ENCODE results near the gene EIF4B. TPM values are rescaled to one million over a fixed set of nuclear protein-coding genes. Genes with fewer than 3 reads are reported as not detected.
"Not testable (repeated sequence)": the region's sequence is repeated elsewhere in the genome, so short reads cannot be mapped to it uniquely, and the experiment has no call there.

Gene EIF4B
- total and polyA plus RNA-seq, 9 of the 15 experiments (the other 6 are each of a cell fraction or from before 2014, with no cell fraction given), result 138 to 669 (median 552) TPM

GRCh38 chr12:53027014-53027413 lies 20.8 kb downstream of the EIF4B start:
- H3K27ac ChIP-seq (ENCODE audit: extremely low read depth, low read depth, low read length); in situ Hi-C loops (cut with MboI); FAIRE-seq; CTCF ChIA-PET (ENCODE audit: low intra/inter-chr PET ratio); H3K27me3 ChIP-seq (ENCODE audit: control insufficient read depth in 2 of 2, insufficient read depth in 2 of 2, low read length in 2 of 2); ATAC-seq; H3K9ac ChIP-seq (ENCODE audit: insufficient read depth in 1 of 2, low read depth in 2 of 2, low read length in 2 of 2); BruUV-seq (replicated peaks); intact Hi-C loops (cut with micrococcal nuclease); H3K9me3 ChIP-seq (replicated peaks; ENCODE audit: control insufficient read depth, insufficient read depth, low read depth, low read length); DNase-seq (ENCODE audit: extremely low read depth in 1 of 4, low spot score in 3 of 4); H3K9me1 ChIP-seq (ENCODE audit: control insufficient read depth, insufficient read depth, low read length); H3K4me3 ChIP-seq; H3K4me1 ChIP-seq (replicated peaks in 1 of 2; ENCODE audit: control insufficient read depth in 2 of 2, insufficient read depth in 2 of 2, low read length in 2 of 2); H4K20me1 ChIP-seq (replicated peaks; ENCODE audit: control insufficient read depth, insufficient read depth, low read length); H3K4me2 ChIP-seq (ENCODE audit: insufficient read depth, low read length); H2AFZ ChIP-seq (ENCODE audit: low read depth, low read length): not testable (repeated sequence)
- 87% methylated on average over 11 of the region's 13 CpGs for WGBS (ENCODE audit: insufficient coverage, low coverage, missing lambda C conversion rate)
- Histone ChIP-seq H3K36me3 (ENCODE audit: control insufficient read depth, insufficient read depth, low read length) (peaks cover 89% of the 10 kb centered on the region), H3K79me2 (ENCODE audit: control insufficient read depth, insufficient read depth, low read length) (peaks cover 21% of the 10 kb centered on the region; the same call in 2 of the 3 replicates)
- 0 out of 2 replicates have a peak, but pooled peaks have one; percentile 42 for TF ChIP-seq ZNF384 (IDR thresholded peaks at IDR 0.05; ENCODE audit: low read depth, low read length)
- POLR2A ChIA-PET, result interaction anchor here (0.5 to 4.0 kb wide), 4 partner anchors 10 to 318 kb away, joined by 3 to 11 read pairs (median 4); no protein-coding TSS in a partner anchor

- POLR2A ChIA-PET, result interaction anchor here (0.8 to 1.7 kb wide), 3 partner anchors 9 to 21 kb away, joined by 3 to 6 read pairs (median 5); no protein-coding TSS in a partner anchor
- ATAC-seq, result no peak
- no peaks in the 10 kb centered on the region for H4K20me1 ChIP-seq (replicated peaks; ENCODE audit: control insufficient read depth, insufficient read depth, low read length)
Measured at GRCh38 chr12:53031616-53032015, 25.4 kb downstream of the EIF4B start.

GRCh38 chr12:53033832-53034231 lies 27.6 kb downstream of the EIF4B start:
- BruUV-seq (replicated peaks); H4K20me1 ChIP-seq (replicated peaks; ENCODE audit: control insufficient read depth, insufficient read depth, low read length); H3K9me1 ChIP-seq (ENCODE audit: control insufficient read depth, insufficient read depth, low read length); H3K27me3 ChIP-seq (ENCODE audit: control insufficient read depth in 2 of 2, insufficient read depth in 2 of 2, low read length in 2 of 2); ATAC-seq; H3K27ac ChIP-seq (ENCODE audit: extremely low read depth, low read depth, low read length); H3K4me3 ChIP-seq; CTCF ChIA-PET (ENCODE audit: low intra/inter-chr PET ratio); intact Hi-C loops (cut with micrococcal nuclease); H3K9me3 ChIP-seq (replicated peaks; ENCODE audit: control insufficient read depth, insufficient read depth, low read depth, low read length); DNase-seq (ENCODE audit: extremely low read depth in 1 of 4, low spot score in 3 of 4); H3K79me2 ChIP-seq (ENCODE audit: control insufficient read depth, insufficient read depth, low read length); FAIRE-seq; H3K4me2 ChIP-seq (ENCODE audit: insufficient read depth, low read length); H3K4me1 ChIP-seq (replicated peaks in 1 of 2; ENCODE audit: control insufficient read depth in 2 of 2, insufficient read depth in 2 of 2, low read length in 2 of 2); H2AFZ ChIP-seq (ENCODE audit: low read depth, low read length); in situ Hi-C loops (cut with MboI); H3K9ac ChIP-seq (ENCODE audit: insufficient read depth in 1 of 2, low read depth in 2 of 2, low read length in 2 of 2): not testable (repeated sequence)
- POLR2A ChIA-PET, result interaction anchor here (1.0 to 1.3 kb wide), 2 partner anchors 9 to 27 kb away, joined by 3 to 5 read pairs; no protein-coding TSS in a partner anchor
- H3K36me3 ChIP-seq (ENCODE audit: control insufficient read depth, insufficient read depth, low read length), result peaks cover 88% of the 10 kb centered on the region
- WGBS (ENCODE audit: insufficient coverage, low coverage, missing lambda C conversion rate), result 94% methylated on average over 8 of the region's 10 CpGs

More at GRCh38 chr12:53031616-53032015, 25.4 kb downstream of the EIF4B start:
- Histone ChIP-seq H3K27me3 (ENCODE audit: control insufficient read depth in 2 of 2, insufficient read depth in 2 of 2, low read length in 2 of 2) (no peaks in the 10 kb centered on the region), H3K79me2 (ENCODE audit: control insufficient read depth, insufficient read depth, low read length) (peaks cover 10% of the 10 kb centered on the region; the same call in 2 of the 3 replicates), H3K4me2 (ENCODE audit: insufficient read depth, low read length) (no peak overlapping the region), H3K9me1 (ENCODE audit: control insufficient read depth, insufficient read depth, low read length) (no peaks in the 10 kb centered on the region), H3K36me3 (ENCODE audit: control insufficient read depth, insufficient read depth, low read length) (peaks cover 87% of the 10 kb centered on the region), H3K4me3 (no peak overlapping the region), H2AFZ (ENCODE audit: low read depth, low read length) (no peak overlapping the region), H3K27ac (ENCODE audit: extremely low read depth, low read depth, low read length) (no peak overlapping the region), H3K4me1 (replicated peaks in 1 of 2; ENCODE audit: control insufficient read depth in 2 of 2, insufficient read depth in 2 of 2, low read length in 2 of 2) (no peaks in the 10 kb centered on the region), H3K9ac (ENCODE audit: insufficient read depth in 1 of 2, low read depth in 2 of 2, low read length in 2 of 2) (no peak overlapping the region), H3K9me3 (replicated peaks; ENCODE audit: control insufficient read depth, insufficient read depth, low read depth, low read length) (no peaks in the 10 kb centered on the region)
- TF ChIP-seq ZNF277 (CRISPR knock-in tag; IDR thresholded peaks at IDR 0.05; ENCODE audit: borderline replicate concordance) (peak; percentile 67; the same call in 1 of the 2 replicates), POLR2B (IDR thresholded peaks at IDR 0.05; ENCODE audit: low read depth, partially characterized antibody) (no peak)
- no TSS peak for BruUV-seq (replicated peaks)
- intact Hi-C loops (cut with micrococcal nuclease), result no loop called here
- FAIRE-seq (no peak), DNase-seq (ENCODE audit: extremely low read depth in 1 of 4, low spot score in 3 of 4) (no peak)
- in situ Hi-C loops (cut with MboI), result no loop called here
- WGBS (ENCODE audit: insufficient coverage, low coverage, missing lambda C conversion rate), result 100% methylated on average over 3 of the region's 3 CpGs
- CTCF ChIA-PET (ENCODE audit: low intra/inter-chr PET ratio), result interaction anchor here (1.6 kb wide), 1 partner anchor 147 kb away, joined by 4 read pairs; no protein-coding TSS in a partner anchor
